Endothelial cell of umbilical vein (primary cell): ENCODE measurements around the gene GBX2. TPM values are rescaled to one million over a fixed set of nuclear protein-coding genes. Genes with fewer than 3 reads are reported as not detected.

Source experiments
- BruUV-seq: library from RNA; stranded (reverse); fragments of 400-500 nt; replicated peaks from 2 replicates; lab custom pipeline; 2021; lab: Mats Ljungman, UMichigan
- CTCF ChIA-PET: fragments of 300-600, 350-600 bp; sonication (Branson Sonifier 250); formaldehyde crosslinking; loops from one replicate; lab custom pipeline; 2021; ENCODE audit warnings: antibody characterized with exemption, inconsistent platforms; lab: Charles Lee
- POLR2A ChIA-PET: fragments of 300-600, 350-600 bp; sonication (Branson Sonifier 250); formaldehyde crosslinking; loops from one replicate; lab custom pipeline; 2021; ENCODE audit warnings: antibody characterized with exemption, inconsistent platforms; lab: Charles Lee
- DNase-seq: peaks from one replicate; pipeline ENCODE4 v3.0.0-alpha.2; 2011; ENCODE audit warnings: low read depth, low spot score
- FAIRE-seq: peaks from 2 replicates; lab custom pipeline; 2011; peaks lifted over from hg19 to GRCh38; lab: Jason Lieb, UNC
- H2AFZ ChIP-seq: 2 replicates; pipeline ENCODE4 v1.6.0; 2012; ENCODE audit warnings: low read depth, low read length, control low read depth, inconsistent platforms
- H3K27ac ChIP-seq: 2 replicates; pipeline ENCODE4 v1.5.1; 2011; ENCODE audit warnings: low read depth, mild to moderate bottlenecking, control low read depth, low read length, moderate library complexity; ENCODE audit not compliant: insufficient read depth
- H3K27me3 ChIP-seq, 2 experiments: 2 replicates each; pipeline versions ENCODE4 v1.6.0 to v1.6.1; 2011; ENCODE audit warnings: low read length in 2 of 2, mixed read lengths in 1 of 2; ENCODE audit not compliant: control insufficient read depth in 2 of 2, insufficient read depth in 2 of 2
- H3K36me3 ChIP-seq, 2 experiments: 2 replicates in 1 of 2; 3 replicates in 1 of 2; pipeline ENCODE4 v1.5.1; 2011; ENCODE audit warnings: low read length in 2 of 2, mild to moderate bottlenecking in 1 of 2, moderate library complexity in 1 of 2; ENCODE audit not compliant: control insufficient read depth in 2 of 2, insufficient read depth in 2 of 2; ENCODE audit errors: extremely low read depth in 1 of 2
- H3K4me1 ChIP-seq: 3 replicates; pipeline ENCODE4 v1.5.1; 2011; ENCODE audit warnings: mild to moderate bottlenecking, low read length; ENCODE audit not compliant: control insufficient read depth, insufficient read depth; ENCODE audit errors: extremely low read depth
- H3K4me2 ChIP-seq: 2 replicates; pipeline ENCODE4 v1.6.1; 2011; ENCODE audit warnings: low read length, control low read depth, mixed read lengths; ENCODE audit not compliant: insufficient read depth
- H3K4me3 ChIP-seq, 3 experiments: fragments of 200-600 bp in 1 of 3; sonication (generic), shearing (Covaris generic) in 1 of 3; replicated peaks in 1 of 3; 2 replicates each; pipeline ENCODE4 v1.5.1; 2011 to 2016; ENCODE audit warnings: control low read depth in 3 of 3, low read length in 3 of 3, mild to moderate bottlenecking in 2 of 3, inconsistent platforms in 1 of 3, low read depth in 1 of 3, moderate library complexity in 1 of 3; ENCODE audit not compliant: insufficient read depth in 1 of 3
- H3K79me2 ChIP-seq: 2 replicates; pipeline ENCODE4 v1.6.0; 2012; ENCODE audit warnings: low read length, inconsistent platforms; ENCODE audit not compliant: control insufficient read depth, insufficient read depth
- H3K9ac ChIP-seq: replicated peaks from 2 replicates; pipeline ENCODE3; 2011; ENCODE audit warnings: low read length, control low read depth; ENCODE audit not compliant: insufficient read depth; ENCODE audit errors: extremely low read depth
- H3K9me1 ChIP-seq: replicated peaks from 3 replicates; pipeline ENCODE4 v1.6.0; 2011; ENCODE audit warnings: mild to moderate bottlenecking, low read length; ENCODE audit not compliant: control insufficient read depth, insufficient read depth; ENCODE audit errors: extremely low read depth
- H3K9me3 ChIP-seq: replicated peaks from 2 replicates; pipeline ENCODE4 v1.5.1; 2012; ENCODE audit warnings: low read length, inconsistent platforms; ENCODE audit not compliant: control insufficient read depth, insufficient read depth
- H4K20me1 ChIP-seq: replicated peaks from 2 replicates; pipeline ENCODE3; 2011; ENCODE audit warnings: mild to moderate bottlenecking, low read length; ENCODE audit not compliant: control insufficient read depth, insufficient read depth; ENCODE audit errors: extremely low read depth
- EZH2 ChIP-seq: IDR thresholded peaks from 2 replicates; pipeline ENCODE4 v1.6.1; 2012; ENCODE audit warnings: borderline replicate concordance, low read depth, mild to moderate bottlenecking, moderate library complexity, low read length, inconsistent platforms; ENCODE audit not compliant: severe bottlenecking
- FOS ChIP-seq: IDR thresholded peaks from 2 replicates; pipeline ENCODE4 v1.6.1; 2011; ENCODE audit warnings: mild to moderate bottlenecking, low read length, moderate library complexity, borderline replicate concordance; ENCODE audit not compliant: insufficient read depth
- GATA2 ChIP-seq: IDR thresholded peaks from 2 replicates; pipeline ENCODE4 v1.7.0; 2011; ENCODE audit warnings: low read depth, mild to moderate bottlenecking, moderate library complexity, mixed read lengths, low read length; ENCODE audit not compliant: insufficient read length, insufficient read depth
- JUN ChIP-seq: IDR thresholded peaks from 2 replicates; pipeline ENCODE4 v1.6.1; 2011; ENCODE audit warnings: borderline replicate concordance, low read depth; ENCODE audit not compliant: insufficient read length, insufficient read depth
- MYC ChIP-seq: IDR thresholded peaks from one replicate; pipeline ENCODE4 v1.6.1; 2011; ENCODE audit warnings: mild to moderate bottlenecking, low read depth, low read length
- POLR2A ChIP-seq: IDR thresholded peaks from 2 replicates; pipeline ENCODE4 v1.6.1; 2012; ENCODE audit warnings: low read depth, mild to moderate bottlenecking, control low read depth, low read length
- POLR2AphosphoS5 ChIP-seq: IDR thresholded peaks from 2 replicates; pipeline ENCODE4 v1.6.1; 2012; ENCODE audit warnings: low read depth, mild to moderate bottlenecking, control low read depth, low read length, moderate library complexity; ENCODE audit not compliant: insufficient read depth
- dilution Hi-C: fragments of 300-500 bp; cut with MboI; formaldehyde crosslinking; loops from one replicate; pipeline ENCODE4 v1.15.0; 2019; ENCODE audit warnings: low sequenced_read_pairs; ENCODE audit not compliant: extremely low pct_ligation_motif_present
- intact Hi-C: fragments of 100-400 bp; cut with micrococcal nuclease; formaldehyde crosslinking; loops from one replicate; pipeline ENCODE4 v1.10.0; 2022
- polyA plus RNA-seq, 4 experiments: library from polyadenylated mRNA; depleted of rRNA in 3 of 4; stranded (reverse) in 3 of 4; unstranded in 1 of 4; fragments of >200 nt; gene quantifications; 2 replicates each; pipeline versions ENCODE4 v1.2.1 to v1.2.3, GENCODE V29; 2011 to 2012; ENCODE audit warnings: missing spikeins in 1 of 4
- total RNA-seq: library from RNA; stranded (reverse); gene quantifications from 2 replicates; pipeline ENCODE4 v1.2.3, GENCODE V29; 2021
- TF ChIP-seq, protein P1 (sequence below), 2 donors: IDR thresholded peaks; 1 replicate in 1 of 2; 2 replicates in 1 of 2; pipeline ENCODE4 v1.5.1; 2011; ENCODE audit warnings: low read length in 2 of 2, mild to moderate bottlenecking in 2 of 2, moderate library complexity in 2 of 2, control low read depth in 1 of 2, inconsistent platforms in 1 of 2, low read depth in 1 of 2; ENCODE audit not compliant: insufficient read depth in 1 of 2; ENCODE audit errors: extremely low read depth in 1 of 2
- TF ChIP-seq, protein P2 (sequence below): IDR thresholded peaks from 2 replicates; pipeline ENCODE4 v1.6.1; 2011; ENCODE audit not compliant: insufficient read depth, insufficient read length

GBX2 gene
- total and polyA plus RNA-seq, 2 donors (not counting 3 experiments of a cell fraction or from before 2014, with no cell fraction given) = 3.0 to 3.6 TPM

DNA sequence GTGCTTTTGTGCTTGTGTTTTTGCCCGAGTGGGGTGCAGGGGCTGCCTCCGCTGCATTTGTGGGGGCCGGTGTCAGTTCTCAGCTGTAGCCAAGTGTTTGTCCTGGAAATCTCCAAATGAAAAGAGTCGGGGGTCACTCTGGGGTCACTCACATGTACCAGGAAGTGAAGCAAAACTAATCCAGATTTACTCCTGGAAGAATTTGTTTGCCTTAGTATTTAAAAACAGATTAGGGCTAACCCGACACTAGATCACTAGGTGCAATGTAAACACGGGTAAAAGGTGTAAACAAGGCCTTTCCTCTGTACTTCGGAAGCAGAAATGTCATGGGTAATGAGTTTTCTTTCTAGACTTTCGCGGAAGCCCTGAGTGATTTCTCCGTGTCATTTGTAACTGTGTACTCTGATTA is 50.3 kb downstream of the GBX2 start:
- Histone ChIP-seq H3K4me2 (no peak overlapping the region), H3K79me2 (no peaks in the 10 kb centered on the region), H3K4me3 (no peak overlapping the region), H4K20me1 (no peaks in the 10 kb centered on the region), H3K36me3 (no peaks in the 10 kb centered on the region), H3K27ac (no peak overlapping the region), H2AFZ (no peak overlapping the region), H3K4me1 (no peaks in the 10 kb centered on the region), H3K9ac (no peak overlapping the region), H3K9me3 (no peaks in the 10 kb centered on the region), H3K9me1 (no peaks in the 10 kb centered on the region), H3K27me3 (no peaks in the 10 kb centered on the region)
- ChIA-PET CTCF (no interaction called here), POLR2A (no interaction called here)
- BruUV-seq = no TSS peak
- no peak for FAIRE-seq
- intact Hi-C loops = no loop called here
- dilution Hi-C loops = no loop called here
- no peak for TF ChIP-seq FOS
- TF ChIP-seq MYC = no peak
- DNase-seq = peak; percentile 21

DNA sequence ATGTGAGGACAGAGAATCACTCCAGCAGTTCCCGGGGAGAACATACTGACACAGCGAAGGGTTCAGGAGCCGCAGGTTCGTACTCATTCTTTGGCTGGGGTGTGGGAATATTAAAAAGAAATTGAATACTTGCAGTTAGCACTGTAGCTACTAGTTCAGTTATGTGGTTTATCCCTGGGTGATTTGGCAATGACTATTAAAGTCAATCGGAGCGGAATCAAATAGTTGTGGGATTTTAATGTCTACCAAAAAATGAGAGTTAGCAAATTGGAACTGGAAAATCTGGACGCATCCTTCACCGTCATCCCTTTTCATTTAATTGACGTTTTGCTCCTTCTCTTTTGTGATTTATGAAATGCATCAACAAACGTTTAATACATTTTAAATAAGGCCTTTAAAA is 50.8 kb downstream of the GBX2 start:
- no peak overlapping the region for H3K4me3 ChIP-seq
- no peaks in the 10 kb centered on the region for H3K4me1 ChIP-seq
- no peak overlapping the region for H2AFZ ChIP-seq
- no peaks in the 10 kb centered on the region for H3K9me3 ChIP-seq
- H4K20me1 ChIP-seq = no peaks in the 10 kb centered on the region
- intact Hi-C loops = no loop called here
- H3K9ac ChIP-seq = no peak overlapping the region
- H3K27ac ChIP-seq = no peak overlapping the region
- no peaks in the 10 kb centered on the region for H3K79me2 ChIP-seq
- H3K9me1 ChIP-seq = no peaks in the 10 kb centered on the region
- dilution Hi-C loops = no loop called here
- ChIA-PET POLR2A (no interaction called here), CTCF (interaction anchor here (0.8 kb wide), 1 partner anchor 9 kb away, joined by 3 read pairs; no protein-coding TSS in a partner anchor)
- no peaks in the 10 kb centered on the region for H3K36me3 ChIP-seq
- BruUV-seq = no TSS peak
- FAIRE-seq (no peak), DNase-seq (no peak)
- no peak overlapping the region for H3K4me2 ChIP-seq
- H3K27me3 ChIP-seq = no peaks in the 10 kb centered on the region
- TF ChIP-seq EZH2 (no peak), MYC (no peak), GATA2 (no peak), FOS (no peak), JUN (no peak), POLR2AphosphoS5 (no peak), POLR2A (no peak)
- TF ChIP-seq, protein P1, sequence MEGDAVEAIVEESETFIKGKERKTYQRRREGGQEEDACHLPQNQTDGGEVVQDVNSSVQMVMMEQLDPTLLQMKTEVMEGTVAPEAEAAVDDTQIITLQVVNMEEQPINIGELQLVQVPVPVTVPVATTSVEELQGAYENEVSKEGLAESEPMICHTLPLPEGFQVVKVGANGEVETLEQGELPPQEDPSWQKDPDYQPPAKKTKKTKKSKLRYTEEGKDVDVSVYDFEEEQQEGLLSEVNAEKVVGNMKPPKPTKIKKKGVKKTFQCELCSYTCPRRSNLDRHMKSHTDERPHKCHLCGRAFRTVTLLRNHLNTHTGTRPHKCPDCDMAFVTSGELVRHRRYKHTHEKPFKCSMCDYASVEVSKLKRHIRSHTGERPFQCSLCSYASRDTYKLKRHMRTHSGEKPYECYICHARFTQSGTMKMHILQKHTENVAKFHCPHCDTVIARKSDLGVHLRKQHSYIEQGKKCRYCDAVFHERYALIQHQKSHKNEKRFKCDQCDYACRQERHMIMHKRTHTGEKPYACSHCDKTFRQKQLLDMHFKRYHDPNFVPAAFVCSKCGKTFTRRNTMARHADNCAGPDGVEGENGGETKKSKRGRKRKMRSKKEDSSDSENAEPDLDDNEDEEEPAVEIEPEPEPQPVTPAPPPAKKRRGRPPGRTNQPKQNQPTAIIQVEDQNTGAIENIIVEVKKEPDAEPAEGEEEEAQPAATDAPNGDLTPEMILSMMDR (IDR thresholded peaks at IDR 0.05; ENCODE audit: extremely low read depth in 1 of 2, insufficient read depth in 1 of 2, low read depth in 1 of 2, low read length in 2 of 2) = no peak
- TF ChIP-seq, protein P2, sequence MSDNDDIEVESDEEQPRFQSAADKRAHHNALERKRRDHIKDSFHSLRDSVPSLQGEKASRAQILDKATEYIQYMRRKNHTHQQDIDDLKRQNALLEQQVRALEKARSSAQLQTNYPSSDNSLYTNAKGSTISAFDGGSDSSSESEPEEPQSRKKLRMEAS = no peak
